Smooth muscle cell (in vitro differentiated cells): ENCODE data around the gene FSIP1. TPM values are rescaled to one million over a fixed set of nuclear protein-coding genes. Genes with fewer than 3 reads are reported as not detected.

Source experiments
- DNase-seq: peaks from one replicate; lab custom pipeline; 2025; ENCODE audit not compliant: unreplicated experiment; lab: John Stamatoyannopoulos, UW
- H2AFZ ChIP-seq: fragments of 200-600 bp; sonication (generic); 2 replicates; pipeline ENCODE4 v1.6.0; 2016; ENCODE audit warnings: antibody characterized with exemption, low read depth, mild to moderate bottlenecking
- H3F3A ChIP-seq: fragments of 200-600 bp; sonication (generic); 2 replicates; pipeline ENCODE4 v1.6.0; 2017; ENCODE audit warnings: antibody characterized with exemption, low read depth
- H3K27ac ChIP-seq: fragments of 200-600 bp; sonication (generic); 2 replicates; pipeline ENCODE4 v1.5.1; 2016; ENCODE audit warnings: low read depth, mild to moderate bottlenecking
- H3K27me3 ChIP-seq: fragments of 200-600 bp; sonication (generic); 2 replicates; pipeline ENCODE4 v1.6.1; 2016; ENCODE audit warnings: low read depth, mild to moderate bottlenecking
- H3K36me3 ChIP-seq: fragments of 200-600 bp; sonication (generic); 2 replicates; pipeline ENCODE4 v1.5.1; 2016; ENCODE audit warnings: low read depth
- H3K4me1 ChIP-seq: fragments of 200-600 bp; sonication (generic); 2 replicates; pipeline ENCODE4 v1.5.1; 2016; ENCODE audit warnings: low read depth
- H3K4me2 ChIP-seq: fragments of 200-600 bp; sonication (generic); 2 replicates; pipeline ENCODE4 v1.6.0; 2016; ENCODE audit warnings: mild to moderate bottlenecking
- H3K4me3 ChIP-seq: fragments of 200-600 bp; sonication (generic); 2 replicates; pipeline ENCODE4 v1.5.1; 2016; ENCODE audit warnings: mild to moderate bottlenecking
- H3K79me2 ChIP-seq: fragments of 200-600 bp; sonication (generic); 2 replicates; pipeline ENCODE4 v1.6.0; 2016; ENCODE audit warnings: low read depth, mild to moderate bottlenecking
- H3K9ac ChIP-seq: fragments of 200-600 bp; sonication (generic); 2 replicates; pipeline ENCODE4 v1.6.0; 2016; ENCODE audit warnings: low read depth
- H3K9me3 ChIP-seq: fragments of 200-600 bp; sonication (generic); replicated peaks from 2 replicates; pipeline ENCODE4 v1.5.1; 2016; ENCODE audit warnings: low read depth
- H4K20me1 ChIP-seq: fragments of 200-600 bp; sonication (generic); 2 replicates; pipeline ENCODE4 v1.6.0; 2016; ENCODE audit warnings: low read depth
- CTCF ChIP-seq: fragments of 200-600 bp; sonication (generic); IDR thresholded peaks from 2 replicates; pipeline ENCODE4 v1.5.1; 2017; ENCODE audit warnings: borderline replicate concordance, mild to moderate bottlenecking, antibody characterized with exemption; ENCODE audit not compliant: insufficient read depth, poor library complexity, severe bottlenecking
- WGBS: methylation state at CpG from one replicate; pipeline ENCODE4 v1.1.7; 2016; ENCODE audit warnings: low lambda C conversion rate; 5-methylcytosine and 5-hydroxymethylcytosine counted together
- polyA plus RNA-seq: library from polyadenylated mRNA; unstranded; fragments of >200 nt; fragmentation: Nextera tagmentation; extraction: Ambion mirVana; gene quantifications from 2 replicates; pipeline ENCODE4 v1.2.1, GENCODE V29; 2016
- total RNA-seq: library from RNA; depleted of rRNA; stranded (reverse); fragments of >200 nt; gene quantifications from 2 replicates; pipeline ENCODE4 v1.2.3, GENCODE V29; 2014

FSIP1 gene
- total and polyA plus RNA-seq, 2 experiments from 2014 or later = 0.13 to 0.43 TPM

GRCh38 chr15:39796601-39797000, 14.0 kb upstream of the FSIP1 start:
- no peak overlapping the region for H3K4me2 ChIP-seq

GRCh38 chr15:39795486-39795885, 12.8 kb upstream of the FSIP1 start:
- no peak for DNase-seq
- H3K79me2 ChIP-seq = no peaks in the 10 kb centered on the region
- TF ChIP-seq CTCF = no peak
- H3K9ac ChIP-seq = no peak overlapping the region
- WGBS = 91% methylated on average over 3 of the region's 3 CpGs
- no peaks in the 10 kb centered on the region for H4K20me1 ChIP-seq
- H3K27ac ChIP-seq = no peak overlapping the region
- no peaks in the 10 kb centered on the region for H3K9me3 ChIP-seq
- H2AFZ ChIP-seq = no peak overlapping the region
- no peak overlapping the region for H3K4me3 ChIP-seq
- H3K4me2 ChIP-seq = no peak overlapping the region
- H3K4me1 ChIP-seq = no peaks in the 10 kb centered on the region
- no peaks in the 10 kb centered on the region for H3K27me3 ChIP-seq
- H3K36me3 ChIP-seq = no peaks in the 10 kb centered on the region
- no peaks in the 10 kb centered on the region for H3F3A ChIP-seq

More at GRCh38 chr15:39796601-39797000, 14.0 kb upstream of the FSIP1 start:
- H4K20me1 ChIP-seq = no peaks in the 10 kb centered on the region
- H3K79me2 ChIP-seq = no peaks in the 10 kb centered on the region
- no peaks in the 10 kb centered on the region for H3K4me1 ChIP-seq
- 95% methylated on average over 5 of the region's 5 CpGs for WGBS
- TF ChIP-seq CTCF = no peak
- H2AFZ ChIP-seq = no peak overlapping the region
- H3K4me3 ChIP-seq = no peak overlapping the region
- H3F3A ChIP-seq = no peaks in the 10 kb centered on the region
- no peaks in the 10 kb centered on the region for H3K36me3 ChIP-seq
- H3K27me3 ChIP-seq = no peaks in the 10 kb centered on the region
- no peak for DNase-seq
- no peak overlapping the region for H3K27ac ChIP-seq
- no peaks in the 10 kb centered on the region for H3K9me3 ChIP-seq
- H3K9ac ChIP-seq = no peak overlapping the region

GRCh38 chr15:39794954-39795353, 12.3 kb upstream of the FSIP1 start:
- no peaks in the 10 kb centered on the region for H3K27me3 ChIP-seq
- WGBS = 95% methylated on average over 3 of the region's 3 CpGs
- TF ChIP-seq CTCF = no peak
- no peaks in the 10 kb centered on the region for H3F3A ChIP-seq
- H3K9me3 ChIP-seq = no peaks in the 10 kb centered on the region
- no peaks in the 10 kb centered on the region for H4K20me1 ChIP-seq
- H3K4me1 ChIP-seq = no peaks in the 10 kb centered on the region
- no peaks in the 10 kb centered on the region for H3K79me2 ChIP-seq
- H3K27ac ChIP-seq = no peak overlapping the region
- H2AFZ ChIP-seq = no peak overlapping the region
- H3K4me2 ChIP-seq = no peak overlapping the region
- no peaks in the 10 kb centered on the region for H3K36me3 ChIP-seq
- no peak for DNase-seq
- no peak overlapping the region for H3K9ac ChIP-seq
- no peak overlapping the region for H3K4me3 ChIP-seq

GRCh38 chr15:39793923-39794322, 11.3 kb upstream of the FSIP1 start:
- H3K4me2 ChIP-seq = no peak overlapping the region
- no peak overlapping the region for H2AFZ ChIP-seq
- no peaks in the 10 kb centered on the region for H4K20me1 ChIP-seq
- H3F3A ChIP-seq = no peaks in the 10 kb centered on the region
- H3K4me3 ChIP-seq = no peak overlapping the region
- TF ChIP-seq CTCF = no peak
- no peaks in the 10 kb centered on the region for H3K27me3 ChIP-seq
- no peak overlapping the region for H3K27ac ChIP-seq
- no peaks in the 10 kb centered on the region for H3K4me1 ChIP-seq
- no peak for DNase-seq
- H3K79me2 ChIP-seq = no peaks in the 10 kb centered on the region
- no peak overlapping the region for H3K9ac ChIP-seq
- H3K9me3 ChIP-seq = no peaks in the 10 kb centered on the region
- H3K36me3 ChIP-seq = no peaks in the 10 kb centered on the region
- WGBS = 95% methylated on average over 4 of the region's 4 CpGs
